ENCODE results near the gene FFAR2.
"Not testable (repeated sequence)": the region's sequence is repeated elsewhere in the genome, so short reads cannot be mapped to it uniquely, and the experiment has no call there.

FFAR2 gene

DNA sequence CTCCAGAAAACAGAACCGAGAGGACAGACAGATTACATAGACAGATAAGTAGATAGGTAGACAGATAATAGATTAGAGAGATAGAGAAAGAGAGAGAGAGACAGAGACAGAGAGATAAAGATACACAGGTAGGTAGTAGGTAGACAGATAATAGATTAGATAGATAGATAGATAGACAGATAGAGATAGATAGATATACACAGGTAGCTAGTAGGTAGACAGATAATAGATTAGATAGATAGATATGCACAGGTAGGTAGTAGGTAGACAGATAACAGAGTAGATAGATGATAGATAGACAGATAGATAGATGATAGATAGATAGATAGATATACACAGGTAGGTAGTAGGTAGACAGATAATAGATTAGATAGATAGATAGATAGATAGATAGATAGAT is 10.1 kb downstream of the FFAR2 start:
- no peak for DNase-seq

DNA sequence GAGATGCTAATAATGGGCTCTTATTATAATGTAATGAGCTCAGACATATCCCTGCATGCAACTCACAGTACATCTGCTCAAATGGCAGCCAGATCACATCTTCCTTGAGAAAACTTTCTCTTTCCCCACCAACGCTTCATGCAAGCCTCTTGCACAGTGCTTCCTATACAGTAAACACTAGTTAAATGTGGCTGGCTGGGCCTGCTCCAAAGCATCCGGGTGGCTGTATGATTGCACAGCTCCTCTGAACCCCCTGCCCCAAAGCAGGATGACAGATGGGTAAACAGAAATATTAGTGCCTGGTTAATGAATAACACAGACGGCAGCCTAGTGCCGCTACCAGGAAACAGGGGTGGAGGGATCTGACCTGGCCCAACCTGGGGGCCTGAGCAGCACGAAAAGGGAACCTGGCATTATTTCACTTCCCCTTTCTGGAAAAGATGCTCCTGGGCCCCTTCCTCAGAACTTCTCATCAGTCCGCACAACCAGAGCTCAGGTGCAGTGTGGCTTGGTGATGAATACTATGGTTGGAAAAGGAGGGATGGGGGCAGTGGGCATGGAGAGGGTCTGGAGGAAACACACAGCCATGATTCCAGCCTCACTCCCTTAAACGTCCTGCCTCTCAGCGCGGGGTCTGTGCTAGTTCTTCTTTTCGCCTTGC is 10.8 kb downstream of the FFAR2 start:
- DNase-seq: no peak

DNA sequence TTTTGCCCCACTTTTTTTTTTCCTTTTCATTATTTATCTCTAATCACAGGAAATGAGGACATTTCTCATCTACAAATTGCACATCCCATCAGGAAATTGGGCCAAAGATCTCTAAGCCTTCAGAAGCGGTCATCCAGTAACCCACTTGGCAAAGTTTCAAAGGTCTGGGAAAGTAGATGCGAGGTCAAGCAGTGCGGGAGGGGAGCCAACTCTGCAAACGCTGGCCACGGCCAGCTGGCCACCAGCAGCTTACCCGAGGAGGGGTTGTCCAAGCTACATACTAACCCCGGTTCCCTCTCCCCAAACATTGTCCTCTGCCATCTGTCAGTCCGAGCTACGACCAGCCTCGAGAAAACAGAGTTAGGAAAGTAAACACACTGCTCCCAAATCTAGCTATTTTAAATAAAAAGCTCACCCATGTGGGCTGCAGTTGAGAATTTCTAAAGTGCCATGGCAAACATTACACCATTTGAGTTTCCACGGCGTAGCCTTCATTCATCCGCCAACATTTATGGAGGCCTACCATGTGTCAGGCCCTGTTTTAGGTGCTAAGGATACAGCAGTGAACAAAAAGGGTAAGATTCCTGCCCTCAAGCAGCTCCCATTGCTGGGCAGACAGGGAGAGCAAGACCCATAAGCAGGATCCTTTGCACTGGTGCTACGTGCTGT is 11.5 kb downstream of the FFAR2 start:
- no peak for DNase-seq

DNA sequence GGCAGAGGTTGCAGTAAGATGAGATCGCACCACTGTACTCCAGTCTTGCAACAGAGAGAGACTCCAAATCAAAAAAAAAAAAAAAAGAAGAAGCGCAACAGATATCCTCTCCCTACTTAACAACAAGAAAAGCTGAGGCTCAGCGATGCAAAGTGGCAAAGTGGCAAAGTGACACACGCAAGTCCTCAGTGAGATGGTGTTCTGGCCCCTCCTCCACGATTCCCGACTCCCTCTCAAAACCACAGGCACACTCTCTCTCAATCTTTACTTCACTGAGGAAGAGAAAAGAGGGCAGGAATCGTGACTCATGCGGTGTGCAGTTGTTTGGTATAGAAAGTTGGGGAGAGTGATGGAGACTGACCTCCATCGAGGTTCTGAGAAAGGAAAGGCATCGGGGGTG is 12.6 kb downstream of the FFAR2 start:
- no peak for DNase-seq

DNA sequence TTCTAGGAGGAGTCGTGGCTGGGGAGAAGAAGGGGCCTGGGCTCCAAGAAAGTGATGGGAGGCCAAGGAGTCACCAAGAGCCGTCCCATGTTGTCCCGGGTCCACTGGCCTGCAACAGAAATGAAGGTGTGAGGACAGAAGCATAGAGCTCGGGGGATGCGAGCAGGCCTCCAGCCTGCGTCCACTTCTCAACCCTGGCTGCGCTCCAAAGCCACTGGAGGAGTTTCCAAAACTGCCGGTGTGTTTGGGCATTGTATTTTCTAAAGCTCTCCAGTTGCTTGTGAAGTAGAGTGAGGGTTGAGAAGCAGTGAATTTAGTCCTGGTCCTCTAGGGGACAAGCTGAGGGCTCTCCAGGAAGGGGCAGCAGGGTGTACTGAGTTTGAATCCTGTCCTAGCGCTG is 13.0 kb downstream of the FFAR2 start:
- no peak for DNase-seq

DNA sequence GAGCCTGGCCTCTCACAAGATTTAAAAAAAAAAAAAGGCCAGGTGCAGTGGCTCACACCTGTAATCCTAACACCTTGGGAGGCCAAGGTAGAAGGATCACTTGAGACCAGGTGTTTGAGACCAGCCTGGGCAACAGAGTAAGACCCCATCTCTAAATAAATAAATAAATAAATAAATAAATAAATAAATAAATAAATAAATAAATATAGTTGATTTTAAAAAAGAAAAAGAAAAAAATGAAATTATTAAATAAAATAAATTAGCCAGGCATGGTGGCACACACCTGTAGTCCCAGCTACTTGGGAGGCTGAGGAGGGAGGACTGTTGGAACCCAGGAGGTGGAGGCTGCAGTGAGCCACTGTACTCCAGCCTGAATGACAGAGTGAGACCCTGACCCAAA is 13.7 kb downstream of the FFAR2 start:
- not testable (repeated sequence) for DNase-seq

DNA sequence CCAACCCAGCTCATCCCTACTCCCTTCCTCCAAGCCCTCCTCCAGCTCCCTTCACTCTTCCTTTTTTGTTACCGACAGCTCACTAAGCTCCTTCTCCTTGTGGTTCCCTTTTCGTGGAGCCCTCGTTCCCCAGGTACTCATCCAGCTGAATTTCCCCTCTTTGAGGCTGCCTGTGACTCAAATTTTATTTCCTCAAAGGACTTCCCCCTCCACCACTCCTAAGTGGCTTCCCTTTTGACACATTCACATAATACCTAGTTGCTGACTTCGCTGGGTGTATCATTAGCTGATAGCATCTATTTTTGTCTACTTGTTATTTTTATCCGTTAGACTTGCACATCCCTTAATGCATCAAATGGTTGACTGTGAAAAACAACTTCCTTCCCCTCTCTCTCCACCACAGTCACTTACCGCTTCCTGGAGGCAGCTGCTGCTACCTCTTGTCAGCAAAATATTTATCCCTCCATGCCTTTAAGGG is 14.5 kb downstream of the FFAR2 start:
- DNase-seq: no peak

DNA sequence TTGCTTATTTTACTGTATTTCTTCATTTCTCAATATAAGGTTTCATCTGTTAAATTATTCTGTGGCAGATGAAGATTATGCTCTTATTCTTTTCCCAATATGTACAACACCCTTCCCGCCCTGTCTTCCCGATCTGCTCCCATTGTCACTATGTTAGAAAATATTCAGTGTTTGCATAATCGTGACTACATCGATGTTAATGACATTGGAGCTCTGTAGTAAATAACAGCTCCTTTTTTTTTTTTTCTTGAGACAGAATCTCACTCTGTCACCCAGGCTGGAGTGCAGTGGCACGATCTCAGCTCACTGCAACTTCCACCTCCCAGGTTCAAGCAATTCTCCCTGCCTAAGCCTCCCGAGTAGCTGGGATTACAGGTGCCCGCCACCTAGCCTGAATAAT is 14.9 kb downstream of the FFAR2 start:
- not testable (repeated sequence) for DNase-seq

DNA sequence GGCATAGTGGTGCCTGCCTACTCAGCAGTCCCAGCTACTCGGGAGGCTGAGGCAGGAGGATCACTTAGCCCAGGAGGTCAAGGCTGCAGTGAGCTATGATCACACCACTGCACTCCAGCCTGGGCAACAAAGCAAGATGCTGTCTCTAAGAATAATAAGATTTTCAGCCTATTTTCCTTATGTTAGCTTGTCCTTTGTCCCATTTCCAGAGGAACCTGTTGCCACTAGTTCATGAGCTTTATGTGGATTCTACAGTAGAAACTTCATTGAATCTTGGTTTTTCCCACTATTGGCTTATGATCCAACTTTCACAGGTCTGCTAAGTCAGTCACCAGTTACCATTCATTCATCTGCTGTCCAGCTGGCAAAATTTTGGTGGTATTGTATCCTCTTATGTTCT is 18.2 kb downstream of the FFAR2 start:
- DNase-seq: no peak

DNA sequence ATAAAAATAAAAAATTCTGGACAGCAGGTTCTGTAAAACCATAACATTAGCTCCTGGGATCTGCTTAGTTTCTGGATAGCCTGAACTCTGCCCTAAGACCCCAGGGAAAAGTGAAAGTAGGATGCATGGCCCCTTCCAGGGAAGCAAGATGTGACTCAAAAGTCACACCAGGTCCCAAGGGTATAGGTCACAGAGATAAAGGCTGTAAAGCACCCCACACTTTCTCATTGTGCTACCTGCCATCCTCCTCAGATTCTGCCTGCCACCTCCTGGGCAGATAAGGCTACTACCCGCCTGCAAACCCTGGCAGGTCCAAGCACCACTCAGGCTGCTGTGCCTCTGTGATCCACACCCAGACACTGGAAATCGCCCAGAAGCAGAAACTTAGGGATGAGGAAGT is 20.6 kb downstream of the FFAR2 start:
- DNase-seq: peak; percentile 67

DNA sequence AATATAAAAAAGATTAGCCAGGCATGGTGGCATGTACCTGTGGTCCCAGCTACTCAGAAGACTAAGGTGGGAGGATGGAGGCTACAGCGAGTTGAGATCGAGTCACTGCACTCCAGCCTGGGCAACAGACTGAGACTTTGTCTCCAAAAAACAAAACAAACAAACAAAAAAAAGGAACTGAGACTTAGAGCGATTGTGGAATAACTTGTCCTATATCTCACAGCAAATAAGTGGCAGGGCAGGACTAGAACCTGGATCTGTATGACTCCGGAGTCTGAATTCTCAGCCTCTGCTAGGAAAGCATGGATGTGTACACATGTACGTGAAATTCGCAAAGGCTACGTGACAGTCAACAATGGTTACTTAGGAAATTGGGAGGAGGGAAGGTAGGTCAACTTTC is 22.1 kb downstream of the FFAR2 start:
- no peak for DNase-seq

DNA sequence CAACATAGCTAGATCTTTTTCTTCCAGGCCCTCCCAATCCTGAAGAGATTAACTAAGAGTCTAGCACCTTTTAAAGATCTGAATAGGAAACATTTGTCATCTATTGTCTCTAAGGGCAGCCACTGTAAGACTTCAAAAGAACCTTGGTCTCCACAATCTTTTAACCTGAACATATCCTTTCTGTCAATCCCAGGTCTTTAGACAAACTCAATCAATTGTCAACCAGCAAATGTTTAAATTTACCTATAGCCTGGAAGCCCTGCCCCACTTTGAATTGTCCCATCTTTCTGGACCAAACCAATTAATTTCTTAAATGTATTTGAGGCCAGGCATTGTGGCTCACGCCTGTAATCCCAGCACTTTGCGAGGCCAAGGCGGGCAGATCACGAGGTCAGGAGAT is 23.0 kb downstream of the FFAR2 start:
- not testable (repeated sequence) for DNase-seq

DNA sequence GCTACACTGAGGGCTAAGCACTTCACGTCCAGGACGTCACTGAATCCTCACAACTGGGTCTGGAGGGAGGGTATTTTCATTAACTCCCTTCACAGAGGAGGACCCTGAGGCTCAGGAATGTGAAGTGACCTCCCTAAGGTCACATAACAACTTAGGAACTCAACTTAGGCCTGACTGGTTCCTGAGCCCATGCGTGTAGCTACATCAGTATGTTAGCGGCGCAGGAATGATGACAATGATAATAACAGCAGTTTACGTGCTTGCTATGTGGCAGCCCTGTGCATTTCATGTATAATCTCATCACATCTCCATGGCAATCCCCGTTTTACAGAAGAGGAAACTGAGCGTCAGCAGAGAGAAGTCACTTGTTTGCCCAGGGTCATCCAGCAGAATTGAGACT is 23.9 kb downstream of the FFAR2 start:
- no peak for DNase-seq

DNA sequence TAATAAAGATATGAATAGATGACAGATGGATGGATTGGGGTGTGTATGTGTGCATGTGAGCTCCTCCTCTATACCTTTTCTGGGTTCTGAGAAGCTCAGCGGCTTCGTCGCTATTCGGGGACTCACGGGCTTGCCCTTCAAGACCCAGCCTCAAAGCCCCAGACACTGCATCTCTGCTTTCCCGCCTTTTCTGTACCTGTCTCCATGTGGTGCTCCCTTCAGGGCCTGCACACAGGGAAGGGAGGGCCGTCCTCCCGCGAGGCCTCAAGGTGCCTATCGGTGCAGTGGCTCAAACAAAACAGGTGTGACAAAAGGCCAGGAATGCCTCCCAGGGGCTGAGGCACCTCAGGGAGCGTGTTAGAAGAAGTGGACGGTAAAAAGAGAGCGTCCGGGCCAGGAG is 26.0 kb downstream of the FFAR2 start:
- no peak for DNase-seq

DNA sequence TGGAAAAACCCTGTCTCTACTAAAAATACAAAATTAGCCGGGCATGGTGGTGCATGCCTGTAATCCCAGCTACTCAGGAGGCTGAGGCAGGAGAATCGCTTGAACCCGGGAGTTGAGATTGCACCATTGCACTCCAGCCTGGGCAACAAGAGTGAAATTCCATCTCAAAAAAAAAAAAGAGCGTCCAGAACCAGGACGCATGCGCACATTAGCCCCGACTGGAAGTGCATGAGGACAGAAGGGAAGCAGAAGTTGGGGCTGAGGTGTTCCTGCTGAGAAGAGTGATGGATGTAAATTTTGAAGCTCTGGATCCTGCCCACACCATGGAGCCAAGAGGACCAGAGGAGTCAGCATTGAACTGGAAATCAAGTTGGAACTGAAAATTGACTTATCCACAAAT is 26.5 kb downstream of the FFAR2 start:
- DNase-seq: not testable (repeated sequence)

DNA sequence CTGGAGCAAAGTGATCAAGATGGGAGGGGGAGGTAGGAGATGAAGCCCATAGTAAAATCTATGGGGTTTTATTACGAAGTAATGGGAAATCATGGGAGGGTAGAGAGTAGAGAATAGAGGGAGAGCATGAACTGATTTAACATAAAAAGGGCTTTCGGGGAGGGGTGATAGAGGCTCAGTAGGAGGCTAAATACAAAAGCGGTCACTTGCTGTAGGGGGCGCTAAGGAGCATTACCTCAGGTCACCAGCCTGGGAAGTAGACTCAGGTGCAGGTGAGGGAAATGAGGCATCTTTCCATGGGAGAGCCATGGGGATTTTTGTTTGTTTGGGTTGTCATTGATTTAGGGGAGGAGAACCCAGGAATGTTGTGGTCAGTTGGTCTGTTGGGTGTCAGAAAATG is 28.1 kb downstream of the FFAR2 start:
- no peak for DNase-seq

DNA sequence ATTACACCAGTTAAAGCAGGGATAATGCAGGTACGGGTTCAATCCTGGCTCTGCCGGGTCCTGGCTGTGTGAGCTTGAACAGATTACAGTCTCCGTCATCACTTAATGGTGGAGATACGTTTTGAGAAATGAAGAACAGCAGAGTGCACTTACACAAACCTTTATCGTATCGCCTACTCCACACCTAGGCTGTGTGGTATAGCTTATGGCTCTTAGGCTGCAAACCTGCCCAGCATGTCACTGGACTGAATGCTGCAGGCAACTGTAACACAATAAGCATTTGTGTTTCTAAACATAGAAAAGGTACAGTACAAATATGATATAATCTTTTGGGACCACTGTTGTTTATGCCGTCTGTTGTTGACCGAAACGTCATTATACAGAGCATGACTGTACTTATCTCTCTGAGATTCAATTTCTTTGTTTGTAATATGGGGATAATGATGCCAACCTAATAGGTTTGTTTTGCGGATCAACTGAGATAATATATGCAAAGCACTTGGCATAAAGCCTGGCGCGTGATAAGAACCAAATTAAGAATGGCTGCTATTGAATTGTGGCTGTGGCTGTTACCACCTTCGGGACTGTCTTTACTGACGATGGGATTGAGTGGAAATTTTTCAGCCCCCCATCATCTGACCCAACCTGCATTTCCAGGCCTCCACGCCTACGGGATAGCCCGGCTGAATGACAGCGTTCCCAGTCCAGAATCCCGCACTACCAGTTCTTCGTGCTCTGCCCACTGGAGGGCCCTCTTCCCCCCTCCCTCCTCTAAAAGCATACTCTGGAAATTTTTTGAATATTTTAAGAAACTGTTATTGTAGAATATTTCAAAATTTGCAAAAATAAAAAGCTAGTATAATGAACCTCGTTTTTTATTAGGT is 31.0 kb downstream of the FFAR2 start:
- no peak for DNase-seq

DNA sequence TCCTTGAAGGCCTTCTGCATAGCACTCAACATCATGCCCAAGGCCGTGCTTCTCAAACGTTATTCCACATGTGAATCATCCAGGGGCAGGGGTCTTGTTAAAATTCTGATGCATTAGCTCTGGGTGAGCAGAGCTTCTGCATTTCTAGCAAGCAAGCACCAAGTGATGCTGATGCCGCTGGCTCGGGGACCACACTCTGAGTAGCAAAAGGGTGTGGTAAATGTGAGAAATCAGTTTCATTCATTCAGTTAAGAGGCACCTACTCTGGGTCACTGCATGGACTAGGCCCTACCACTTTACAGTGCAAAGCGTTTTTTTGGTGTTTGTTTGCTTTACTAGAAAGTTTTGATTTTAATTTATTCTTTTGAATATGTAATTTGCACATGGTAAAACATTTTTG is 35.0 kb downstream of the FFAR2 start:
- no peak for DNase-seq

DNA sequence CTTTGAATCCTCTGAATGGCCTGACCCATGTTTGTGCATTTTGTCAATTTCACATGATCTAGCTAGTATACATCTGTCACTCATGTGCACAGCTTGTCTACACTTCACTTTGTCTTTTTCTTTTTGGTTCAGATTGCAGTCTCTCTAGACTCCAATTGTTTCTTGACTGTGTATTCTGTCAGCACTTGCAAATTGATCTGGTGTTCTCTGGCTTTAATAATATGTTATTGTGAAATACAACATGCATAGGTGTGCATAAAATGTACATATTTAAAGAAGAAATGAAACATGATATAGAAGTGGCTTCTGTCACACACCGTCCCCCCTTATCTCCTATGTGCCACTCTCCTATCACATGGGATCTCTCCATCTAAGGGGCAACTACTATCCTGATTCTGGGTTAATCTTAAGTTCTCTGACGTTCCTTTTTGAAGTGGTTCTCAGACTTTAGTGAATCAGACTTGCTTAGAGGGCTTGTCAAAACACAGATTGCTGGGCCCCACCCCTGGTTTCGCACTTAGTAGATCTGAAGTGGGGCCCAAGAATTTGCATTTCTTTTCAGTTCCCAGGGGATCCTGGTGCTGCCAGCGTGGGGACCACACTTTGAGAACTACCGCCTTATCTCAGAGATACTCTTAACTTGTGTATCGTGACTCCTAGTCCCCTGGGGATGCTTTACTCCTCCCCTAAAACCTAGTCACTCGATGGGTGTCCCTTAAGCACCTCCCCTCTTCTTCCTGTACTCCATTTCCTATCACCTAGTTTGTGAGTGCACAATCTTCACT is 36.4 kb downstream of the FFAR2 start:
- DNase-seq: no peak

DNA sequence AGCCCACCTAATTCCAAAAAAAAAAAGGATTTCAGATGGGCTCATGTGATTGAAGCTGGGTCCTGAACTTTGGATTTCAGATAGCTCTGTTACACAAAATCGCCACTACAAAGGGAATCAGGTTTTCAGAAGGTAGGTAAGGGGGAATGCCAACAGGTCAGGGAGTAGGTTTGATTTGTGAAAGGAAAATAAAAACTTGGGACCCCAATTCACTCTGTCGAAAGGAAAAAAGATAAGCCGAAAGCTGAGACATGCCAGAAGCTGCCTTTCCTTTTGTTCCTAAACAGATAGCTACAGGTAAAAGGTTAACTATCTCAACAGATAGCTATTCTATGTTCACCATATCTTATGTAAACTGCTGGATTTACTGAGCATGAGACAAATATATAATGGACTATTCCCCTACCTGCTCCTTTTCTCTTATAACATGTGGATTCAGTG is 38.2 kb downstream of the FFAR2 start:
- DNase-seq: no peak

DNA sequence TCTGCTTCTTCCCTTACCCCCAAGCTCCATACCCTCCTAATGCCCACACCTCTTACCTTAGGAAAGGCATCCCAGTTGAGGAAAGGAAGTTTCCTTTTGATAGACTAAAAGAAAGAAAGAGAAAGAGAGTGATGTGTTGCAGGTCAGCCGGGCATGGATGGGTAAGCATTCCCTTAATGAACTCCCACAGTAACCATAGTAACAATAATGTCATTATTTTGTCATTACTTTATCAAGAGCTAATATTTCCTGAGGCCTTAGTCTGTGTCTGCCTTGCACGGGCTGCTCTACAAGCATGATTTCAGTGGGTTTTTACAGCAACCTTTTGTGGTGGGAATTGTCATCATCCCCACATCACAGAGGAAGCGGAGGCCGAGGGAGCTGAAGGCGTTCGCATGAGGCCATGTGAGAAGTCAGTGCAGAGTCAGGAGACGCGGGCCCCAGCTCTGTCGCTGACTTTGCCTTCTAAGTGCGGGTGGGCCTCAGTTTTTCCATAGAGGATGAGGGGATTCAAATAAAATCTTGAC is 39.7 kb downstream of the FFAR2 start:
- DNase-seq: no peak

DNA sequence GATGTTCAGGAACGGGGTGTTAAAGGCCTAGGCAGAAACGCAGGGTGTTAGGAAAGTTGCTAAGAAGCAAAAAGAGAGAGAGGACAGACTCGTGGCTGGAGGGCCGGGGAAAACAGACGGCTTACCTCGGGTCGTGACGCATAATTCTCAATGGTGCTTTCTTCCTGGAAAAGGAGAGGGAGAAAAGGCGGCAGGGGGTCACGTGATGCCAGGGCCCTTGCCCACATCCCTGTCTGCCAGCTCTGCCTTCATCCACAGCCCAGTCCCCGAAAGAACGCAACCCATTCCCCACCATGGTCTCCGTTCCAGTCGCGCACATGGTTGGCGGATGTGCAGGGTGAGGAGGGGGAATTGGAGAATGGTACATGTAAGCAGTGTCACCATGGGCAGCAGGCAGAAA is 40.6 kb downstream of the FFAR2 start:
- no peak for DNase-seq

DNA sequence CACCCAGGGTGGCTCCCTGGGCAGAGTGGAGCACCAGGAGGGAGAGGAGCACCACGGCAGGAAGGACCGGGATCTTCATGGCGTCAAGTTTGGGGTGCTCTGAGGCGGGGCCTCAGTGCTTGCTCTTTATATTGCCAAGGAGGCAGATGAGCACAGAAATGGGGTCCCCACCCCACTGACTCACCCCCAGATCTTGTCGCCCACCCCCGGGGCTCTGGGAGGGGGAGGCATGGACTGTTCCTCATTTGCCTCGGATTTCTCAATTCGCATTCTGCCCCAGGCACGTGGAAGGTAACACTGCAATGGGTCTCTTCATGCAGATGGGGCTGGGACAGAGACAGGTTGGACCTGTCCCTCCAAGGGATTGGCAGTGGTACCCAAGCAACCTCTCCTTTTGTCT is 42.3 kb downstream of the FFAR2 start, which contains the start of gene KRTDAP:
KRTDAP (minus strand) TSS at position 101 of the 400 bp plus-strand sequence; CDS start at position 79, 22 bp downstream.
- DNase-seq: no peak
